Astrocyte (in vitro differentiated cells and primary cell): ENCODE measurements around the gene FRY.

Experiments used
- CTCF ChIP-seq: IDR thresholded peaks from 2 replicates; pipeline ENCODE4 v1.5.1; 2011; ENCODE audit warnings: low read depth, mild to moderate bottlenecking, inconsistent platforms, low read length, moderate library complexity; ENCODE audit not compliant: insufficient read depth
- EZH2 ChIP-seq: IDR thresholded peaks from 2 replicates; pipeline ENCODE4 v1.6.1; 2012; ENCODE audit warnings: mild to moderate bottlenecking, low read length, inconsistent platforms; ENCODE audit not compliant: insufficient read depth

GRCh38 chr13:32107474-32107873, 75.9 kb downstream of the FRY start:
- TF ChIP-seq CTCF = no peak
- TF ChIP-seq EZH2 = no peak
